ENCODE measurements around the gene GIMAP6. TPM values are rescaled to one million over a fixed set of nuclear protein-coding genes. Genes with fewer than 3 reads are reported as not detected.

Gene GIMAP6
- total RNA-seq, result 0.14 TPM in 1 of 2 replicates, not detected in the other

DNA sequence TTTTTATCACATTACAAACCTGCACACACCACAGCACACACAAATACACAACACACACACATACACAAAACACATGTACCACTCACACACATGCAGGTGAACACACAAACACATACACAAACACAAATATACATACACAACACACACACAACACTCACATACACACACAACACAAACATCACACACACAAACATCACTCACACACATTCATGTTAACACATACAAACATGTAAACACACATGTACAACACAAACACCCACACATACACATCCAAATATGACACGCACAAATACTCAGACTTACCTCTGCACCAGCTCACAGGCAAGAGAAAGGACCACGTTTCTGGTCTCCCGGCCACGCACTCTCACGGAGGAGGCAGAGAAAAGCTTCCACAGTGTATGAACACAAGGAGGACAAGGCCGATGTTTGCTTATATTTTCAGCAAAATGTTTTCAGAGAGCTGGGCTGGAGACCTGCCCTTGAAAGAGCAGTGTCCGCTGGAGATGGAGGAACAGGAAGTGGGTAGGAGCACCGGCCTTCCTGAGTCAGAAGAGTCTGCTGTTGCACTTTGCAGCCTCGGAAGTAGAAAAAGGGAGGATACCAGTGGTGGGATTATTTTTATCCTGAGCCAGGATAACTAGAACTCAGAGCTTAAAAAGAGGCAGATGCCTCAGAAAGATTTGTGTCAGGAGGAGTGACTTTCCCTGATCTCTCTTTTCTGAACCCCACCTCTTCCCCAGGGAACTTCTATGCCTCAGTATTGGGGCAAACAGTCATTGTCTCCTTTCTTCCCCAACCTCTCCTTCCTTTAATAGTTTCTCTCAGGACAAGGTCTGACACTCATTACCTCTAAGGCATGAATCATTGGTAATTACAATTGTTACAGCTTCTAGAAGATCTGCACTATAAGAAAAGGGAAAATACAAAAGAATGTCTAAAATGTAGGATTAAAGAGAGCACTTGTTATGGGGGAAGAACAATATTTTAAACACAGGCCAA is at the start of gene GIMAP6:
TSS of gene GIMAP6 (minus strand) at position 520 of the 999 bp plus-strand sequence. CDS start 2,243 bp downstream, outside the sequence.

Other genes starting within 250 kb of the GIMAP6 start
- under 0.01 TPM in 1 of 2 replicates, not detected in the other for gene GIMAP8, start 181.8 kb downstream of the GIMAP6 start, total RNA-seq
- not detected in 2 replicates for gene GIMAP7, start 117.5 kb downstream of the GIMAP6 start, total RNA-seq
- 0.14 TPM in 1 of 2 replicates, not detected in the other for gene GIMAP4, start 65.0 kb downstream of the GIMAP6 start, total RNA-seq
- gene GIMAP2, start 53.3 kb upstream of the GIMAP6 start, total RNA-seq, result 0.66 and 0.72 TPM in 2 replicates
- gene GIMAP1, start 84.2 kb upstream of the GIMAP6 start, total RNA-seq, result not detected in 2 replicates
- gene GIMAP5, start 105.0 kb upstream of the GIMAP6 start, total RNA-seq, result 0.14 TPM in 1 of 2 replicates, not detected in the other
- 0.29 TPM in 1 of 2 replicates, not detected in the other for gene TMEM176B, start 168.0 kb upstream of the GIMAP6 start, total RNA-seq
- gene TMEM176A, start 168.4 kb upstream of the GIMAP6 start, total RNA-seq, result not detected in 2 replicates
- gene AOC1, start 220.1 kb upstream of the GIMAP6 start, total RNA-seq, result not detected in 2 replicates